HG02678 (cell line): Measurements from ENCODE around the gene EFEMP2.
A peak's percentile ranks its signal among the peaks of the same experiment; 100 is the strongest.
"Not testable (repeated sequence)": the region's sequence is repeated elsewhere in the genome, so short reads cannot be mapped to it uniquely, and the experiment has no call there.

Source experiments
- ATAC-seq: cut with Tn5 transposase; IDR thresholded peaks from one replicate; pipeline ENCODE4 v1.9.1; 2021; ENCODE audit warnings: mild to moderate bottlenecking, moderate library complexity; ENCODE audit not compliant: unreplicated experiment

EFEMP2 gene

DNA sequence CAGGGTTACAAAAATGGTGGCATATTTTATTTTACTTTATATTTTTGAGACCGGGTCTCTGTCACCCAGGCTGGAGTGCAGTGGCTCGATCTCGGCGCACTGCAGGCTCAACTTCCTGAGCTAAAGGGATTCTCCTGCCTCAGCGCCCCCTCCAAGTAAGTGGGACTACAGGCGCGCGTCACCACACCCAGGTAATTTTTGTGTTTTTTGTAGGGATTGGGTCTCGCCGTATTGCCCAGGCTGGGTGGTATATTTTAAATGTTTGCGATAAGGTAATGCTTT, 28.2 kb upstream of the EFEMP2 start:
- no peak for ATAC-seq

DNA sequence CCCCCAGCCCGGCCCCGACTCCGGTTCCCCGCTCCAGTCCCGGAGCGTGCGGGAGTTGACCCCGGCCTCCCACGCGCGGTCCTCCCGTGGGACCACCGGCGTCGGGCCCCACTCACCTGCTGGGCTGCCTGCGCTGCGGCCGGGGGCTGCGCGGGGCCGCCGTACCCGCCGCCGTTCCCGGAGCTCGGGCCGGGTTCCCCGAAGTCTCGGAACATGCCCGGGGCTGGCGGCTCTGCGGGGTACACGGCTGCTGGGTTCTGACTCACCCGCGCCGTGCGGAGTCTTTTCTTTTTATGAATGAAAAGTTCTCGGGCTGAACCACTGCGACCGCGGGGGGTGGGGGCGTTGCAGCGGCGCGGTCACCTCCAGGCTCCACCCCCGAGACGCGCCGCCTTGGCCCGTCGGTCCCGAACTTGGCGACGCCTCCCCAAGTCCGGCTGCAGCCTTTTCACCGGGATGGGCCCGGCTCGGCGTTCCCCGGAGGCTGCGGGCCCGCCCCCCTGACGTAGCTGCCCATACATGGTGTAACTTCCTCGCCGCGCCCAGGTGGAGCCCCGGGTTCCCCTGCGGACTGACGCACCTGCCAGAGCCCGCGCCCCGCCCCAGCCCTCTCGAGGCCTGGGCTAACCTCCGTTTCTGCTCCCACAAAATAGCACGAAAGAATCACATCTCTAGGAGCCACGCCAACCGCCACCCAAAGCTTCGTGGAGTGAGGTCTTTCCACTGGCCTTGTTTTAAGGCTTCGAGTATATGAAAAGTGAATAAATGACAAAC, 27.7 kb upstream of the EFEMP2 start, which contains the start of gene FOSL1:
TSS of gene FOSL1 (minus strand) at position 264 of the 774 bp plus-strand sequence. CDS start at position 215, 49 bp downstream.
- ATAC-seq, result peak; percentile 81

DNA sequence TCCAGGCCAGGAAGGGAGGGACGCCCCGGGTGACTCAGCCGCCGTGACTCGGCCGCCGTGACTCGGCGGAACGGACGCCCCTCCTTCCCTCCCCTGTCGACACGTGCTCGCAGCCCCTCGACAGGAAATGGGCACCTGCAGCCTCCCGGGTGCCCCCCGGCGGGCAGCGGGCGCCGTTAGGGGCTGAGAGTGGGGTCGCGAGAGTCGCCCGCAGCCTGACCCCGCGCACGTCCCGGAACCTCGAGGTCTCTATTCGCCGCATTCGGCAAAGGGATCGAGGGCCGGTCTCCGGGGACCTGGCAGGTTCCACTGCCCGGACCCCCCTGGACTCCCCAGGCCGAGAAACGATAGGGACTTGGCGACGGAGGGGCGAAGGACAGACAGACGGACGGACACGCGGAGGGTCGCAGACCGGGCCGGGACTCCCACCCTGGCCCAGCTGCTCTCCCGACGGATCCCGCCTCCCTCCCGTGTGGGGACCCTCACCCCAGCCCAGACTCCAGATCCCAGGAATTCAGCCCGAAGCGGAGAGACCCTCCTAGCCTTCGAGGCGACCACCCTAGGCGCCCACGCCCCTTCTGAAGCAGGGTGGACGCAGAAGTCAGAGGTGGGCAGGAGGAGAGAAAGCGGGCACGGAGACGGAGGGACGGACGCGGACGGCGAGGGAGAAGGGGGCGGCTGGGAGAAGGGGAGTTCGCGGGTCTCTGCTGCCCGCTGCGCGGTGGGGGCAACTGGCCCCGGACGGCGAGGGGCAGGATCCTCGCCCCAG, 26.9 kb upstream of the EFEMP2 start:
- ATAC-seq, result no peak

DNA sequence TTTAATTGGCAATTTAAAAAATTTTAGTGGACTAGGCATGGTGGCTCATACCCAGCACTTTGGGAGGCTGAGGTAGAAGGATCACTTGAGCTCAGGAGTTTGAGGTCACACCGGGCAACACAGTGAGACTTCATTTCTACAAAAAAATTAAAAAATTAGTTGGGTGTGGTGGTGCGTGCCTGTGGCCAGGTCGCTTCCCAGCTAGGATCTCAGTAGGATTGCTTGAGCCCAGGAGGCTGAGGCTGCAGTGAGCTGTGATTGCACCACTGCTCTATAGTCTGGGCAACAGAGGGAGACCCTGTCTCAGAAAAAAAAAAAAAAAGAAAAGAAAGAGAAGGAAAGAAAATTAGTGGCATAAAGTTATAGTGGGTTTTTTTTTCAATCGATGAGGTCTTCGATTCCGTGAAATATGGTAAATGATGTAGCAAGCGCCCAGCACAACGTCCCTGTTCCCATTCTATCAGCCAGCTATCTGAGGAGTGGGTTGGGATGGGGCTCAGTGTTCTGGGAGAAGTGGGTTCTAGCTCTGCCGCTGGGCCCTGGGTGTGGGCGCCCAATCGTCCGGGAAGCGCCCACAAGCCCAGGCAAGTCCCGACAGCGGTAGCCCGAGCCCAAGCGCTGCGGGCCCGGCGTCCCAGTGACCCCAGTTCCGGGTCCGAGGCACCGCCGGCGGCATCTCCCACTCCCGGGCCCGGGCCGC, 26.2 kb upstream of the EFEMP2 start:
- ATAC-seq, result no peak

DNA sequence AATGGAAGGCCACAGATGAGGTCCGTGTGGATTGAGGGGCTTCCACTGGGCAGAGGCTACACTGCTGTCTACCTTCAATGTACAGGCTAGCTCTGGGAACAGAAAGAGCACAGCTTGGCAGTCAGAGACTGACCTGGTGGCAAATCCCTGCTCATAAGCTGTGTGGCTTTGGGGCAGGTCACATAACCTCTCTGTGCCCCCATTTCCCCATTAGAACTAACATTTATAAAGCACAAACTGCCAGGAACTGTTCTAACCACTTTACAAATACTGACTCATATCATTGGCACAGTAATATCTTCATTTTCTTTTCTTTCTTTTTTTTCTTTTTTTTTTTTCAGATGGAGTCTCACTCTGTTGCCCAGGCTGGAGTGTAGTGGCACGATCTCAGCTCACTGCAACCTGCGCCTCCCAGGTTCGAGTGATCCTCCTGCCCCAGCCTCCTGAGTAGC, 24.4 kb upstream of the EFEMP2 start:
- ATAC-seq, result no peak

DNA sequence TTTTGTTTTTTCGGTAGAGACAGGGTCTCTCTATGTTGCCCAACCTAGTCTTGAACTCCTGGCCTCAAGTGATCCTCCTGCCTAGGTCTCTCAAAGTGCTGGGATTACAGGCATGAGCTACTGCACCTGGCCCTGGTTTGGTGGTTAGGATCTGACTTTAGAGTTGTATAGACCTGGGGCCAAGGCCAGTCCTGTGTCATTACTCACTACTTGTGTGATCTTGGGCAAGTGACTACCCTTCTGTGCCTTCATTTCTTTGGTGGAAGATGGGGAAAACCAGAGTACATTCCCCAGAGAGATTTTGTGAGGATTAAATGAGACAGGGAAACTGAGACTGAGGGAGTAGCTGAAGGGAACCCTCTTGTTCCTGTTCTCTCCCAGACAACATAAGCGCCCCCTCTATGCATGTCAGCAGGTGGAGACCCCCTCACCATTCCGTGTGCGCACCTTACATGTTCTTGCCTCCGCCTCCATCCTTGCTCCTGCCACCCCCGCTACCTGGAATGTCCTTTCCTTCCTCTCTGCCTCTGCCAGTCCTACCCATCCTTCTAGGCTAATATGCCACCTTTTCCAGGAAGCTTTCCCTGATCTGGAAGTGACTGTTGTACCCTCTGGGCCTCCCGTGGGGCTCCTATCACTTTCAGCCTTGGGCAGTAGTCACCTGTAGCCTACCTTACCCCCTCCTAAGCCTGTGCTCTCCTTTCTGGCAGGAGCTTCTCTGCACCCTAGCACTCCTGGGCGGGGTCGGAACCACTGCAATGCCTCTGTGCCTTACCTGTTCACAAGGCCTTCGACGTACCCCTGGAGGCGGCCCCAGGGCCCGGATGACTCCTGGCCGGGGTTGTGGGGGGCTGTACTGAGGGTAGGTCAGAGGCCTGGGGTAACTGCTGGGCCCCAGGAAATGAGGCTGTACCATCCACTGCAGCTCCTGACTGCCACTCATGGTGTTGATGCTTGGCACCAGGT, 23.7 kb upstream of the EFEMP2 start:
- ATAC-seq, result no peak

DNA sequence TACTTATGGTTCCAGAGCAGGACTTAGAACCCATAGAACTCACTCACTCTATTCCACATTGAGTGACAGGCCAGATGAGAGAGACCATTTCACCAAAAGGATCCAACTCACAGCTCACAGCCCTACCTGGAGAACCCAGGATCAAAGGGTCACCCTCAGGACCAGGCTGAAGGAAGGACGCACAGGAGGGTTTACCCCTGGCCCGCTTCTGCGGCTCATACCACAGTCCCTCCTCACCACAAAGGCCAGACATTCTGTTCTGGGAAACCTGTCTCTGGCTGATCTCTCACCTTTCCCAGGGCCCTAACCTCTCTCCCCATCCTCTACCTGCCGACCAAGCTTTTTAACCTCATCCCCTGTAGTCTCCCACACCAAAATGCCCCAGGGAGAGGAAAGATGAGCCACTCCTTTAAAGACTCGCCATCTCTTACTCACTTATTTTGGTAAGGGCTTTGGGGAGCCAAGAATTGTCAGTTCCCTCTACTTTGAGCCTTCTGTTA, 22.9 kb upstream of the EFEMP2 start:
- ATAC-seq, result no peak

DNA sequence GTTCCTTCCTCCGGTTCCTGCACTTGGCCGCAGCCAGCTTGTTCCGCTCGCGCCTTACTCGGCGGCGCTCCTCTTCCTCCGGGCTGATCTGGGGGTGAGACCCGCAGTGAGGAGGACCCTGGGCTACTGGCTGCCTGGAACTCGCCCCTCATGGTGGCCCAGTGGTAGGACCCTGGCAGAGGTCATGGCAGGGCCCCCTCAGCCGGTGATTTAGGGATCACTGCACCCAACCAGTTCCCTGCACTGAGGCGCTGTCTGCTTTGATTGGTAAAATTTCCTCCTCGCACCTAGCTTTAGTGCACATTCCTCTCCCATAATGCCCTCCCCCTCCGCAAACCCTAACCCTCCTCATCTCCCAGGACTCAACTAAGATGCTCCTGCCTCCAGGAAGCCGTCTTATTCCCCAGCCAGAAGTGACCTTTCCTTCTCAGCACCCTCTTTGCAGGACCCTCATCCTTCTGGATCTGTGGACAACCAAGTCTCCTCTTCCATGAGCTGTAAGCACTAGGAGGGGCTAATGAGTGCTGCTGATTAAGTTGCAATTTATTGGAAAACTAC, 21.5 kb upstream of the EFEMP2 start:
- ATAC-seq, result no peak

DNA sequence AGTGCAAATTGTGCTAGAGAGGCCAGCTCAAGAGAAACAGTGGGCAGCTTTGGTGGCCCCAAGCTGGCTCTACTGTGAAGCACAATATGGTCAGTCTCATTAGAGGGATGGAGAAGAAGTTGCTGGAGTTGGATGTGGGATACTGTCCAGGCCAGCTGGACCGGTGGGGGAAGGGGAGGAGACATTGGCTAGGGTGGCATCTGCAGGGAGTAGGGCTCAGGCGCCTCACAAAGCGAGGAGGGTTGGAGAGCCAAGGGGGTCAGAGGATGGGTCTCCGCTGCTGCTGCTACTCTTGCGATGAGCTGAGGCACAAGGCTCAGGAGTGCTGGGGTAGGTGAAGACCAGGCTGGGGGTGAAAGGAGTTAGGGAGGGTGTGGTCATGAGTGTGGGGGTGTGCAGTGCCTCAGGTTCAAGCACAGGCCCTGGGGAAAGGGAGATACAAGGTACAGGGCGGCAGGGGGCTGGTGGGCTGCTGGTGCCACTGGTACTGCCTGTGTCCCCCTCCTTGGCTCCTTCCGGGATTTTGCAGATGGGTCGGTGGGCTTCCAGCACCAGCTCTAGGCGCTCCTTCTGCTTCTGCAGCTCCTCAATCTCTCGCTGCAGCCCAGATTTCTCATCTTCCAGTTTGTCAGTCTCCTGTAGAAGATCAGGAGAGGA, 20.2 kb upstream of the EFEMP2 start:
- ATAC-seq, result no peak

DNA sequence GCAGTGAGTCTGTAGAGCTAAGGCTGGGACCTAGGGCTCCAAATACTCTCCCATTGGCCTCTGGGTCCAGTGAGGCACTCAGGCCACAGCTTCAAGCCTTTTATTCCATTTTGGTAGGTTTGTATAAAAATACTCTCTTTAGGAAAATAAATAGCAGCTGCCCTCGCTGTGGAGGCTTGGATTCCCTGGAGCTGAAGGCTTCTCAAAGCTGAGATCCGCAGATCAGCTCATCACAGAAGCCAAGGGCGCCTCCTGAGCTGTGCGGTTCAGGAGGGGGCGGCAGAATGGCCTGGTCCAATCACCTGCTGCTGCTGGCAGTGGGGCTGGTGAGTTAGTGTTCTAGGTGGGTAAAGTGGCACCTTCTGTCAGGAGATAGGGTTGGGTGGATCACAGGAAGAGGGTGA, 19.5 kb upstream of the EFEMP2 start:
- ATAC-seq, result not testable (repeated sequence)

DNA sequence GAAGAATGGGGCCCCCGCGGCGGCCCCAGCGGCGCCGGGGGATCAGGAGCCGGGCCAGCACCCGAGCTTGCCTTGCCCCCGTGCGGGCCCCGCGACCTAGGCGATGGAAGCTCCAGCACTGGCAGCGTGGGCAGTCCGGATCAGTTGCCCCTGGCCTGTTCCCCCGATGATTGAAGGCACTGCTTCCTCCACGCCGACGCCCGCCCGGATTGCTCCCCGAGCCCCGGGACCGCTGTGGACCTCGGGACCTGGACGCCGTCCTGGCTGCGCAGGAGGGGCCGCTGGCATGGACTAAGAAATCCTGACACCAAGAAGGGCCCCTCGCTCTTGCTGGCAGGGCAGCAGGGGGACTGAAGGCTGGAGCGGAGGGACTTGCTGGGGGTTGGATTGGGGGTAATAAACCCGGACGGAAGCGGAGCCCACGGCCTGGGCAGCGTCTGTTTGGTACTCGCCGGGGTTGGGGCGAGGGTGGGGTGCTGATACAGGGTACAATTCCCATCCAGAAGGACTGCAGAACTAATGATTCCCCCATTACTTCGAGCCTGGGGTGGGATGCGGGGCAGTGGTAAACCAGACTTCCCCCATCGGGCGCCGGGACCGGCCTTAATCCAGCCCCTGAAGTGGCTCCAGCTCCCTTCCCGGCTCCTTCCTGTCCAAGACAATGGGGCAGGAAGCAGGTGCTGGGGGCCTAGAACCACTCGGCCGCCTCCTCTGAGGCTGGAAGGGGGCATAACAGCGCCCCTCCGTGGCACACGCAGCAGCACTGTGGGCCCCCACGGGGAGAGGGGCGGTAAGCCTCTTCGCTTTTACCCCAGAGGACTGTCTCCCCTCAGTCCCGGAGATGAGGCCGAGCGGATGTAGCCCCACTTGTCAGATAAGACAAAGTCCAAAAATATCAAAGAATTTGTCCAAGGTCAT, 18.9 kb upstream of the EFEMP2 start:
- no peak for ATAC-seq

DNA sequence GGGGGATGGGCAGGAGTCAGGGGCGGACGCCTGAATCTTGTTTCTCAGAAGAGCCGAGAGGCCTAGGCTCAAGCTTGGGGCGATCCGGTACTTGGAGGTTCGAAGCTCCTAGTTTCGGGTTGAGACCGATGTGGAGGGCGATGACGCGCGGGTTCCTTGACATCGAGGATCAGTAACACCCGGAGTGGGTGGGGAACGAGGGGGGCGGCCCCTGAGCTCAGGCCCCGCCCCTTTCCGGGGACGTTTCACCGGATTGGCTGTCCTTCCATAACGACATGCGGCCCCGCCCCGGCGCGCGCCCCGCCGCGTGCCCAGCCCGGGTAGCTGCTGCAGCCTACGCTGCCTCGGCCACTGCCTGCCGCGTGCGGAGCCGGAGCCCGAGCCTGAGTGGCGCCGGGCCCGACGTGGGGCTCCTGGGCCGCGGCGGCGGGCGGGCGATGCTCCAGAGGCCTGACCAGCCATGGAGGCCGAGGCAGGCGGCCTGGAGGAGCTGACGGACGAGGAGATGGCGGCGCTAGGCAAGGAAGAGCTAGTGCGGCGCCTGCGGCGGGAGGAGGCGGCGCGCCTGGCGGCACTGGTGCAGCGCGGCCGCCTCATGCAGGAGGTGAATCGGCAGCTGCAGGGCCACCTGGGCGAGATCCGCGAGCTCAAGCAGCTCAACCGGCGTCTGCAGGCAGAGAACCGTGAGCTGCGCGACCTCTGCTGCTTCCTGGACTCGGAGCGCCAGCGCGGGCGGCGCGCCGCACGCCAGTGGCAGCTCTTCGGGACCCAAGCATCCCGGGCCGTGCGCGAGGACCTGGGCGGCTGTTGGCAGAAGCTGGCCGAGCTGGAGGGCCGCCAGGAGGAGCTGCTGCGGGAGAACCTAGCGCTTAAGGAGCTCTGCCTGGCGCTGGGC, 18.0 kb upstream of the EFEMP2 start, which contains the start of gene CCDC85B:
TSS of gene CCDC85B (plus strand) at position 350 of the 895 bp plus-strand sequence. CDS start at position 461, 111 bp downstream.
- ATAC-seq, result peak; percentile 61

DNA sequence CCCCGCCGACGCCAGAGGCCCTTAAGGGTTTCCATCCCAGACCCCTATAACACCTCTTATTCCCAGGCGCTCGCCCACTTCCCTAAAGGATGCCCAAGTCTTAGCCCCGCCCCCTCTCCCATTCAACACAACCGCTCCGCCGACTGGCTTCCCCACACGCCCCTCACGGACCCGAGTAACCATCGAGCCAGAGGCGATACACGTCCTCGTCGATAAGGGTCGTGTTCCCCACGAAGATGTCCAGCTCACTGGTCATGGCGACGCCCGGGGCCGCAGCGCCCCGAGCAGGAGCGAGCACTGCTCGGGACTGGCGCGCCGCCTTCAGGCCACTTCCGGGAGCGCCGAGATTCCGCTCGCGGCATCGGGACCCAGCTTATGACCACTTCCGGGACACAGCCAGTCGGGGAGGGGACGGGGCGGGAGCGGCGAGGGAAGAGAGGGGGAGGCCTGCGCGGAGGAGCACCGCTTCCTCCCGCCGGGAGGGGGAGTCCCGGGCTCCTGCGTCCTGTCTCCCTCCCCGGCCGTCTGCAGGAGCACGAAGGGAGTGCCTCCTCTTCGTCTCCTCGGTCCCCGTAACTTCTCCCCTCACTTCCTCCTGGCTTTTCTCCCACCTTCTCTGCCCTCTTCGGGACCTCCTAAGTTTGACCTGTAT, 15.7 kb upstream of the EFEMP2 start, which contains the start of gene FIBP:
TSS of gene FIBP (minus strand) at position 309 of the 652 bp plus-strand sequence. CDS start at position 256, 53 bp downstream.
- ATAC-seq, result peak; percentile 50

DNA sequence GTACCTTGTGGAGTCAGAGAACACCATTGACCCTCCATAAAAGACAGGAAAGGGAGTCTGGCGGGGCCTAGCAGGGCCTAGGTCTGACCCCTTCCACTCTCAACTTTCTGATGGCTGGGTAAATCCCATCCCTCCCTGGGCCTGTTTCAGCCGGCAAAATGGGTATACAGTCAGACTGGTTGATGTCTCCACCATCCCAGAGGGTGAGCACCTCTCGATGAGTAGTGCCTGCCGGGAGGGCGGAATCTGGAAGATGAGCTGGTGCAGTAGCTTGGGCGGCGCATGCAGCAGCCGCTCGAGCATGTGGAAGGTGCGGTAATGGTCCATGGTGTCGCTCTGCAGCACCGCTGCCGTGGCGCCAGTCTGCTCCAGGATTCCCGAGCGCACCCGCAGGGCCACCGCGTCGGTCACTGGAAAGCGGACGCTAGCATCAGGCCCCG, 15.1 kb upstream of the EFEMP2 start:
- ATAC-seq, result no peak

DNA sequence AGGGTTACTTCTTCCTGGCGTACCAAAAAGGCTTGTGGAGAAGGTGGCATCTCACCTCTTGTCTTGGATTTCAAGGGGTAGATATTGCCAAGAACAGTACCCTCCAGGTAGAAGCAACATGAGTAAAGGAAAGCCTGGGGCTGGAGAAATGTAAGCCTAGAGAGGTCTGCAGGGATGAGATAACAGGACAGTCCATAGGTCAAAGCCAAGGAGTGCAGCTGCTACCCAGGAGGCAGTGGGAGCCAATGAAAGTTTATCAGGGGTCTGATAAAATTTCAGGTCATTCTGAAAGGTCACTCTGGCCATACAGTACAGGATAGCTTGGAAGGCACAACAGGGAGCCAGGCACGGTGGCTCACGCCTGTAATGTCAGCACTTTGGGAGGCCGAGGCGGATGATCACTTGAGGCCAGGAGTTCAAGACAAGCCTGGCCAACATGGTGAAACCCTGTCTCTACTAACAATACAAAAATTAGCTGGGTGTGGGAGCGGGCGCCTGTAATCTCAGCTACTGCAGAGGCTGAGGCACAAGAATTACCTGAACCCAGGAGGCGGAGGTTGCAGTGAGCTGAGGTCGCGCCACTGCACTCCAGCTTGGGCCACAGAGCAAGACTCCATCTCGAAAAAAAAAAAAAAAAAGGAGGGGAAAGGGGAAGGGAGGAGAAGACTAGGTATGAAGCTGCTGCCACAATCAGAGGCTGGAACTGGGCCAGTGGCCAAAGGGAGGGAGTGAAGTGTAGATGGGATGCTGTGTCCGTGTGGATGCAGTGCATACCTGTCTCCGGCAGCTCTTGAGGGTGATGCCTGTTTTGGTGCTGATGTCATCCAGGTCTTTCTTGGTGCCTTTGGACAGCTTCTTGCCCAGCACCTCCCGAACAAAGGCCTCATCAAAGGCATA, 14.5 kb upstream of the EFEMP2 start:
- no peak for ATAC-seq
